ENCODE results near the gene CHRD.

The CHRD gene

GRCh38 chr3:184380627-184381260 is 890 bp downstream of the CHRD start:
- Histone ChIP-seq H3K9me3 (ENCODE audit: insufficient read depth, low read length) (no peaks in the 10 kb centered on the region), H3K27me3 (ENCODE audit: insufficient read depth, insufficient read length) (peaks cover 41% of the 10 kb centered on the region), H3K4me1 (ENCODE audit: insufficient read depth, insufficient read length) (peaks cover 26% of the 10 kb centered on the region), H3K36me3 (ENCODE audit: insufficient read depth, insufficient read length, low read length) (no peaks in the 10 kb centered on the region), H3K4me3 (ENCODE audit: insufficient read length, low read depth) (peak overlapping the region; percentile 63), H3K9ac (ENCODE audit: insufficient read length, low read depth) (peak overlapping the region; percentile 77)
- TF ChIP-seq YY1 (IDR thresholded peaks at IDR 0.05; ENCODE audit: insufficient read depth, insufficient read length) (no peak), ZNF274 (IDR thresholded peaks at IDR 0.05; ENCODE audit: low read depth, low read length) (no peak), SUZ12 (IDR thresholded peaks at IDR 0.05; ENCODE audit: extremely low read depth, insufficient read depth, insufficient read length) (peak; percentile 59)
- DNase-seq (ENCODE audit: low read depth, low spot score) = no peak

GRCh38 chr3:184381261-184382224 is 1.7 kb downstream of the CHRD start:
- Histone ChIP-seq H3K36me3 (ENCODE audit: insufficient read depth, insufficient read length, low read length) (no peaks in the 10 kb centered on the region), H3K27me3 (ENCODE audit: insufficient read depth, insufficient read length) (peaks cover 41% of the 10 kb centered on the region), H3K4me3 (ENCODE audit: insufficient read length, low read depth) (peak overlapping the region; percentile 63), H3K9me3 (ENCODE audit: insufficient read depth, low read length) (no peaks in the 10 kb centered on the region), H3K9ac (ENCODE audit: insufficient read length, low read depth) (peak overlapping the region; percentile 77), H3K4me1 (ENCODE audit: insufficient read depth, insufficient read length) (peaks cover 23% of the 10 kb centered on the region)
- TF ChIP-seq SUZ12 (IDR thresholded peaks at IDR 0.05; ENCODE audit: extremely low read depth, insufficient read depth, insufficient read length) (peak; percentile 36), YY1 (IDR thresholded peaks at IDR 0.05; ENCODE audit: insufficient read depth, insufficient read length) (no peak)
- no peak for DNase-seq (ENCODE audit: low read depth, low spot score)

- H3K4me1 ChIP-seq (ENCODE audit: insufficient read depth, insufficient read length) = peaks cover 18% of the 10 kb centered on the region
- H3K4me3 ChIP-seq (ENCODE audit: insufficient read length, low read depth) = no peak overlapping the region
- no peak for DNase-seq (ENCODE audit: low read depth, low spot score)
- H3K36me3 ChIP-seq (ENCODE audit: insufficient read depth, insufficient read length, low read length) = no peaks in the 10 kb centered on the region
- H3K27me3 ChIP-seq (ENCODE audit: insufficient read depth, insufficient read length) = peaks cover 41% of the 10 kb centered on the region
- H3K9ac ChIP-seq (ENCODE audit: insufficient read length, low read depth) = no peak overlapping the region
- H3K9me3 ChIP-seq (ENCODE audit: insufficient read depth, low read length) = no peaks in the 10 kb centered on the region
- TF ChIP-seq SUZ12 (IDR thresholded peaks at IDR 0.05; ENCODE audit: extremely low read depth, insufficient read depth, insufficient read length) = no peak
- no peak for TF ChIP-seq YY1 (IDR thresholded peaks at IDR 0.05; ENCODE audit: insufficient read depth, insufficient read length)
- no peak for TF ChIP-seq ZNF274 (IDR thresholded peaks at IDR 0.05; ENCODE audit: low read depth, low read length)
Measured at GRCh38 chr3:184382326-184383032, 2.6 kb downstream of the CHRD start.

- TF ChIP-seq SUZ12 (IDR thresholded peaks at IDR 0.05; ENCODE audit: extremely low read depth, insufficient read depth, insufficient read length) = no peak
- no peak for TF ChIP-seq YY1 (IDR thresholded peaks at IDR 0.05; ENCODE audit: insufficient read depth, insufficient read length)
- TF ChIP-seq ZNF274 (IDR thresholded peaks at IDR 0.05; ENCODE audit: low read depth, low read length) = no peak
- no peak overlapping the region for H3K9ac ChIP-seq (ENCODE audit: insufficient read length, low read depth)
- H3K4me3 ChIP-seq (ENCODE audit: insufficient read length, low read depth) = no peak overlapping the region
- no peaks in the 10 kb centered on the region for H3K36me3 ChIP-seq (ENCODE audit: insufficient read depth, insufficient read length, low read length)
- no peaks in the 10 kb centered on the region for H3K9me3 ChIP-seq (ENCODE audit: insufficient read depth, low read length)
- H3K27me3 ChIP-seq (ENCODE audit: insufficient read depth, insufficient read length) = peaks cover 41% of the 10 kb centered on the region
- DNase-seq (ENCODE audit: low read depth, low spot score) = no peak
- H3K4me1 ChIP-seq (ENCODE audit: insufficient read depth, insufficient read length) = peaks cover 16% of the 10 kb centered on the region
Measured at GRCh38 chr3:184383033-184383740, 3.3 kb downstream of the CHRD start.

- no peak for DNase-seq (ENCODE audit: low read depth, low spot score)
- Histone ChIP-seq H3K9me3 (ENCODE audit: insufficient read depth, low read length) (no peaks in the 10 kb centered on the region), H3K9ac (ENCODE audit: insufficient read length, low read depth) (no peak overlapping the region), H3K4me3 (ENCODE audit: insufficient read length, low read depth) (no peak overlapping the region), H3K36me3 (ENCODE audit: insufficient read depth, insufficient read length, low read length) (no peaks in the 10 kb centered on the region), H3K27me3 (ENCODE audit: insufficient read depth, insufficient read length) (peaks cover 30% of the 10 kb centered on the region), H3K4me1 (ENCODE audit: insufficient read depth, insufficient read length) (peaks cover 5% of the 10 kb centered on the region)
- TF ChIP-seq SUZ12 (IDR thresholded peaks at IDR 0.05; ENCODE audit: extremely low read depth, insufficient read depth, insufficient read length) (no peak), YY1 (IDR thresholded peaks at IDR 0.05; ENCODE audit: insufficient read depth, insufficient read length) (no peak), ZNF274 (IDR thresholded peaks at IDR 0.05; ENCODE audit: low read depth, low read length) (no peak)
Measured at GRCh38 chr3:184384342-184384741, 4.5 kb downstream of the CHRD start.

GRCh38 chr3:184384856-184385422 is 5.1 kb downstream of the CHRD start:
- Histone ChIP-seq H3K27me3 (ENCODE audit: insufficient read depth, insufficient read length) (peaks cover 28% of the 10 kb centered on the region), H3K9ac (ENCODE audit: insufficient read length, low read depth) (no peak overlapping the region), H3K9me3 (ENCODE audit: insufficient read depth, low read length) (no peaks in the 10 kb centered on the region), H3K4me3 (ENCODE audit: insufficient read length, low read depth) (no peak overlapping the region), H3K4me1 (ENCODE audit: insufficient read depth, insufficient read length) (peaks cover 7% of the 10 kb centered on the region), H3K36me3 (ENCODE audit: insufficient read depth, insufficient read length, low read length) (no peaks in the 10 kb centered on the region)
- TF ChIP-seq SUZ12 (IDR thresholded peaks at IDR 0.05; ENCODE audit: extremely low read depth, insufficient read depth, insufficient read length) = no peak
- TF ChIP-seq YY1 (IDR thresholded peaks at IDR 0.05; ENCODE audit: insufficient read depth, insufficient read length) = no peak
- TF ChIP-seq ZNF274 (IDR thresholded peaks at IDR 0.05; ENCODE audit: low read depth, low read length) = no peak
- DNase-seq (ENCODE audit: low read depth, low spot score) = no peak
